ENCODE data around the gene ADIG.

Gene ADIG

DNA sequence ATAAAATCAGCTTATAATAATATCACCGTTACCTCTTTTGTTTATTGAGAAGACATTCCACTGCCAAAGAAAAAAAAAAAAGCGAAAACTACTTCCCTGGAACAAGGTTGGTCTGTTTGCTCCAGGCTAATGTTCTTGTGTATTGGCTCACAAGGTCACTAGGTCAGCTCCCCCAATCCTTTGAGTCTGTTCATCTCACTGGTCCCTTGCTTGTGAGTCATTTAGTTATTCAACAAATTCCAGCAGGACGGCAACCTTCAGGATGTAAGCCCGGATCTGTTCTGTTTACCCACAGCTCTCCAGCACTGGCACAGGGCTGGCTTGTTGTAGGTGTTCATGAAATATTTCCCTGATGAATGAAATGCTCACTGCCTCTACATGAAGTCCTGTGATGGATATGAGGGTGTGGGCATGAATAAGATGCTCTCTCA, 23.9 kb downstream of the ADIG start:
- no peak for DNase-seq

DNA sequence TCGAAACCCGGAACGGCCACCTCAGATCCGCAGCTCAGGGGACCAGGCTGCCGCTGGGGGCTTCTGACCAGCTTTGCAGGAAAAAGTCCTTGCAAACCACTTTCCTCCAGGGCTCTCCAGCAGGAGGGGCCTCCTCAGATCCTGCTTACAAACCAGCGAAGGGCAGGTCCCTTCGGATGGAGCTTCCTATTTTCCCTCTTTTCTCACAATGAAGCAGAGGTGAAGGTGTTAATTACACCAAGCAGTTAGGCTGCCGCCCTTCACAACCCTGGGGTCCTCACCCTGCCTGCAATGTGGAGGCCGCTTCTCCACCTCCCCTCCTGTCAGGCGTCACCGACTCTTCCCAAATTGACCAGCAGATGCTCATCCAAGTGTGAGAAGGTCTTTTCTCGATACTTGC, 26.4 kb downstream of the ADIG start:
- DNase-seq = no peak

DNA sequence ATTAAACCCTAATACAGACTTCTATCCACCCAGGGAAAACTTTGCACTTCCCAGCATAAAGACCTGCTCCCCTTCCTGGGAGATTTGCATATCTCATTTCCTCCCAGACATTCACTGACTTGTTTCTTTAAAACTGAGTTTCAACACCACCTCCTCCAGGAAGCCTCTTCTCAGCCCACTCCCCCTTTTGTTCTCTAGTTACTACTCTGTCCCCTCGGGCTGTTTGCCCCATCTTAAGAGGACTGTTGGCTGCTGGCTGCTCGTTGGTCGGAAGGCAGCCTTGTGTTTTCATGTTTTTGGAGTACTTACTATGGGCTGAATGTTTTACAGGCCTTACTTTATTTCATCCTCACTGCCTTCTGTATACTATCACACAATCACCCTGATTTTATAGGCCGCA, 27.2 kb downstream of the ADIG start:
- DNase-seq = no peak

GRCh38 chr20:38609815-38610214, 28.8 kb downstream of the ADIG start:
- DNase-seq = no peak

GRCh38 chr20:38610521-38610920, 29.5 kb downstream of the ADIG start:
- DNase-seq = no peak

- DNase-seq = no peak
Observed at GRCh38 chr20:38612751-38613515, 31.9 kb downstream of the ADIG start.

GRCh38 chr20:38615283-38615682, 34.3 kb downstream of the ADIG start:
- DNase-seq = no peak

DNA sequence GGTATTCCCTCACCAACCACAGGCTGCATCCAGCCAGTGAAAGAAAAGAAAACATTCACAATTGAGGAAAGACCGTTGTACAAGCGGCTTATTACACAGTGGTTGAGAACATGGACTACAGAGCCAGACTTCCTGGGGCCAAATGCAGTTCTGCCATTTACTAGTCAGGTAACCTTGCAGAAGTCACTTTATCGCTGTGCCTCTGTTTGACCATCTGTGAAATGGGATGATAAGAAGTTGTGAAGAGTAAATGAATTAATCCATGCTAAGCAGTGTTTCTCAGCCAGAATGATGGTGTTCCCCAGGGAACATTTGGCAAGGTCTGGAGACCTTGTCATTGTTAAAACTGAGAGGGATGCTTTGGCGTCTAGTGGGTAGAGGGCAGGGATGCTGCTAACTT, 35.5 kb downstream of the ADIG start:
- DNase-seq = no peak

DNA sequence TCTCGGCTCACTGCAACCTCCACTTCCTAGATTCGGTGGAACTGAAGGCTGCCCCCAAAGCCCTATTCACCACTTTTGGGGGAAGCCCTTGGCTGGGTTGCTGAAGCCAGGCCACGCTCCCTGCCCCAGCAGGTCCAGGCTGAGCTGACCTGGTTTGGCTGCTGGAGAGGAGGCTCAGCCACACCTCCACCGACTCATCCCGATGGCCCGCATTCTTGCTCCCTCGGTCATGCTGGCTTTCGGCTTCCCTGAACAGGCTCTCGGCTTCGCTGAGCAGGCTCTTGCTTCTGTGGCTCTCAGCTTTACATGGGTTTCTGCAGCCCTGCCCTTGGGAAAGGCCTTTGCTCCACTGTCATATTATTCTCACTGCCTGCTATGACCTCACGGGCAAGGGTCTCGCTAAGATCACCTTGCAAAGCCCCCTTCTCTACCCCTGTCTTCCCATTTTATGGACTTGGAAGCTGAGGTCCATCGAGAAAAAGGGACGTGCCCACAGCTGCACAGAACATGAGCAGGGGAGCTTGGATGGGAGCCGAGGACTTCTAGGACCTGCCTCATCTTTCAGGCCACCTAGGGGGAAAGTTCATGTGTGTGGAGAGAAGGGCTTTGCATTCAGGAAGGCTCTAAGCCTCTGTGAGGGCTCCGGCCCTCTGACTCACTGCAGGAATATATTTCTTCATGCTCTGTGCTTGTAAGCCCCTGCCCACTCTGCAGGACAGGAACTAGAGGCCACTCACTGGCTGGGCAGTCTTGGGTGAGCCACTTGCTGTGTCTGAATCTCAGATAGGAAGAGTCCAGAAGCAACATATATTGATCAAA, 36.2 kb downstream of the ADIG start:
- no peak for DNase-seq

- DNase-seq = no peak
Observed at GRCh38 chr20:38617830-38618196, 36.8 kb downstream of the ADIG start.

DNA sequence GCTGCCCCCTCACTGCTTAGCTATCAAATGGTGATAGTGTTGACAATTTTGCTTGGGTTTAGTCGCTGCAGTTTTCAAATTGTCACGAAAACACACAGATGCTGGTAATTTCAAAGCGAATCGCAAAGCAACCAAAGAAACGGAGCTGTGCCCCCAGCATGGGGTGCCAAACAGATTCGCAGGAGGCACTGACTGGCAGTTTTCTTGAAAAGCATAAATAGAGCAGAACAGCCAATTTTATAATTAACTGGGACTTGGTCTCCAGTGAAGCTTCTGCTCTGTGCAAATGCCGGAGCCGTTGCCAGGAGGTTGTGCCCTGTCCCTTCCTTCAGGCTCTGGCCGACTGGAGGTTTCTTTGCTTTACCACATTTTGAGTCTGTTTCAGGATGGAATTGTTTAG, 39.4 kb downstream of the ADIG start:
- no peak for DNase-seq

DNA sequence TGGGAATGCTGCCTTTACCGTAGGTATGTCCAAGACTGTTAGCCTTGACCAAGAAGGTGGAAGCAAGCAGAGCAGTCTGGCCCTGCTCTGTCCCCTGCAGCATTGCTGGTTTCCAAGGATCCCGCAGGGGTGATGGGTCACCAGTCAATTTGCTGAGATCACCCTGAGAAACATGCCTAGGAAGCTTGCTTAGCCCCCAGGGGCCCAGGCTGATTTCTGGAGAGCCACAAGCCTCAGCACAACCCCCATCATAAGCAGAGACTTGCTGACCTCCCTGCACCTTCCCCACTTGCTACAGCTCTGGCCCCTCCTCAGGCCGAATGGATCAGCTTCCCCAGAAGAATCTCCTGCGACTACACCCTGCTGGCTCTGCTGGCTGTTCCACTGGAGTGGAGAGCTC, 42.1 kb downstream of the ADIG start:
- DNase-seq = no peak

DNA sequence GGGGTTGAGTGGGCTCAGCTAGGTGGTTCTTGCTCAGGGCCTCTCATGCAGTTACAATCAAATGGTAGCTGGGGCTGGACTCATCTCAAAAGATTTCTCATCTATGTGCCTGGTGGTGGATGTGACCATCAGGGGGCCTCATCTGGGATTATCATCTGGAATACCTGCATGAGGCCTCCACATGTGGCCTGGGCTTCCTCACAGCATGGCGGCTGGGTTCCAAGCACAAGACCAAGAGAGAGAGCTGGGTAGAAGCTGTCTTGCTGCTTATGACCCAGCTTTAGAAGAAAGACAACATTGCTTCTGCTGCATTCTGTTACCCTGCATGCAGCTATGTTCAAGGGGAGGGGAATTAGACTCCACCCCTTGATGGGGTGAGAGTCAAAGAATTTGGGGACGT, 43.1 kb downstream of the ADIG start:
- DNase-seq = no peak

DNA sequence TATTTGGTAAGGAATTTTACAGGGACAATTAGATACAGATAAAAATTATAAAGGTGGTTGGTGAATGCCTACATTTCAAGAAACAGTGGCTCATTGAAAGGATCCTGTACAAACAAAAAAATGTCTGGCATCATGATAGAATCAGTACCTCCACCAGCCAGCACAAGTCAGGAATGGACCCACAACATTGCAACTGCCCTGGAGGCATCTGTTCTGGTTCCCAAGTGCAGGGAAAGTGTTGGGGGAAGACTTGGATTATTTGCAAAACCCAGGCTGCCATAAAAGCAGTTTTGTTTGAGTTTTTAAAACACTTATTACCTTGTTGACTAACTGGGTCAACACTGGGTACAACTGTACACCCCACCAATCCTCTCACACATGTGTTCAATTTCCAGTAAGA, 44.9 kb downstream of the ADIG start:
- no peak for DNase-seq

DNA sequence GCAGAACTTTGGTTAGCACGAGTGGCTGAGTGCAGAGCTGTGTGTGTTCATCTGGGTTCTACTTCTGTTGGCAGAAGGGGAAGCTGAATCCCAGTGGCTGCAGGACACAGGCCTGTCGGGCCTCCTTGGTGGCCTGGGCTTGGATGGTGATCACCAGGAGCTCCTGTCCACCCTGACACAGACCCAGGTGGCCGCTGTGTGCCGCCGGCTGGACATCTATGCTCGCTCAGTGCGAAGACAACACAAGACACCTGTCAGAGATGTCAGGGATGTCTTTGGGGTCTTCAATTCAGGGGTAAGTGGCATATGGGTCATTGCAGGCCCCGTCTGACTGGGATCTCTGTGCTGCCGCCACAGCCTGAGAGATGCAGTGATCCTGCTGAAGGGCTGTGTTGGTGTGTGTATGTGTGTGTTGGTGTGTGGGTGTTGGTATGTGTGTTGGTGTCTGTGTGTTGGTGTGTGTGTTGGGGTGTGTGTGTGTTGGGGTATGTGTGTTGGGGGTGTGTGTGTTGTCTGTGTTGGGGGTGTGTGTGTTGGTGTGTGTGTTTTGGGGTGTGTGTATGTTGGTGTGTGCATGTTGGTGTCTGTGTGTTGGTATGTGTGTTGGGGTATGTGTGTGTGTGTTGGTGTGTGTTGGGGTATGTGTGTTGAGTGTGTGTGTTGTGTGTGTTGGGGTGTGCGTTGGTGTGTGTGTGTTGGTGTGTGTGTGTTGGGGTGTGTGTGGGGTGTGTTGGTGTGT, 46.1 kb downstream of the ADIG start:
- no peak for DNase-seq

GRCh38 chr20:38628580-38629470, 47.8 kb downstream of the ADIG start:
- DNase-seq = no peak

DNA sequence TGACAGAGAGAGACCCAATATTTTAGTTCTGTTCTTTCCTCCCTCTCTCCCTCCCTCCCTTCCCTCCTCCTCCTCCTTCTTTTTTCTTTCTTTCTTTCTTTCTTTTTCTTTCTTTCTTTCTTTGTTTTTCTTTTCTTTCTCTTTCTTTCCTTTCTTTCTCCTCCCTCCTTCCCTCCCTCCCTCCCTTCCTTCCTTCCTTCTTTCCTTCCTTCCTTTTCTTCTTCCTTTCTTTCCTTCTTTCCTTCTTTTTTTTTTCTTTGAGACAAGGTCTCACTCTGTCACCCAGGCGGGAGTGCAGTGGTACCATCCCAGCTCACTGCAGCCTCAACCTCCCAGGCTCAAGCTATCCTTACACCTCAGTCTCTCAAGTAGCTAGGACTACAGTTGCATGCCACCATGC, 49.0 kb downstream of the ADIG start:
- DNase-seq = no peak

- no peak for DNase-seq
Observed at GRCh38 chr20:38630727-38631126, 49.7 kb downstream of the ADIG start.

GRCh38 chr20:38631155-38632022, 50.4 kb downstream of the ADIG start:
- DNase-seq = no peak

DNA sequence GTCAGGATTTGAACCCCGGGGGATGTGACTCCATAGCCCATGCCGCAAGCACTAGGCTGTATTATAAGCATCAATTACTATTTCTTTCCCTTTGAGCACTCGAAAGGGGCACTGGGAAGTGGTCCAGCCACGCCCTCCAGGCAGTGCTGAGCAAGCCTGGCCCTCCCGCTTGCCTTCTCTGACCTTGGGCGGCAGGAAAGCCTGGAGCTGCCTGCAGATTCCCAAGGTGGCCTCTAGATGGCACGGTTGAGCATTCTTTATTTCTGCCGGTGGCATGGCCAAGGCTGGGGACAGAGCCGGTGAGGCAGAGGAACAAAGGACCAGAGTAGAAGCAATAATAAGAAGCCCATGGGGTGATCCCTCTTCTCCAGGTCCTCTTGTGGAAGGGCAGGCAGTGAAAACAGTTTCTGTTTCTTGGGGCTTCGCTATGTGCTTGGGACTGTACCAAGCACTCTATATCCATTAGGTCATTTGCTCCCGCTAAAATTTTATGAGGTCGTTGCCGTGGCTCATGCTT, 52.6 kb downstream of the ADIG start:
- DNase-seq = peak; percentile 74

DNA sequence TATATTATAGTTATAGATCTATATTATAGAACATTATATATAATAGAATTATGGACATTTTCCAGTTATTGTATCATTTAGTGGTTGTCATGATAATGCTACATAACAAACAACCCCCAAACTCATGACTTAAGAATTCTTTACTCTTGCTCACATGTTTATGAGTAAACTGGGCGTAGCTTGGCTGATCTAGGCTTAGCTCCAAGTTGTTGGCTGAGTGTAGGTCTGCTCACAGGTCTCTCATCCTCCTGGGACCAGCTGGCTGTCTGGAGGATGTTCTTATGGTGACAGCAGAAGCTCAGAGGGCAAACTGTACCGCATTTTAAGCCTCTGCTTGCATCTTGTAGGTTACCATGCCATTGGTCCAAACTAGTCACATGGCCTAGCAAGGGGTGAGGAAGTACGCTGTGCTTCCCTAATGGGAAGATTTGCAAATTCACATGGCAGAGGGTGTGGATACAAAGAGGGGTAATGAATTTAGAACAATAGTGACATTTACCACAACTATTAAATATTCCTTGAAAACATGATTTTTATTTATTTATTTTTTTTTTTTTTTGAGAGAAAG, 54.8 kb downstream of the ADIG start:
- no peak for DNase-seq
